Measurements from ENCODE around the gene TGFBR3L. TPM values are rescaled to one million over a fixed set of nuclear protein-coding genes. Genes with fewer than 3 reads are reported as not detected.

Gene TGFBR3L
- total RNA-seq, 1 experiment from 2014 or later = 9.8 TPM

DNA sequence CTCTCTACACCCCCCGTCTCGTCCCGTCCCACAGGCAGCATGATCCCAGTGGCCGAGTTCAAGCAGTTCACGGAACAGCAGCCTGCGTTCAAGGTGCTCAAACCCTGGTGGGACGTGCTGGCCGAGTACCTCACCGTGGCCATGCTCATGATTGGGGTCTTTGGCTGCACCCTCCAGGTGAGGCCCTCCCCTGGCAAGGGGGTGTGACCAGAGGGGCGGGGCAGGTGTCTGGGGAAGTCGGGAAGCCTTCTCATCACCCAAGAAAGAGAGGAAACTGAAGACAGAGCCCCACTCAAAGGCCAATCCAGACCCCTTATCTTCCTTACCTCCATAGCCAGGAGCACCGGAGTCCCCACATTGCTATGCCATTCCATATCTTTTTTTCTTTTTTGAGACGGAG is 19.1 kb upstream of the TGFBR3L start:
- H3K4me3 Mint-ChIP-seq (ENCODE audit: unreplicated experiment) = no peak overlapping the region
- no peaks in the 10 kb centered on the region for H3K36me3 ChIP-seq (ENCODE audit: control insufficient read depth, insufficient read depth, low read length)
- ChIA-PET POLR2A (no interaction called here), CTCF (no interaction called here)
- no peaks in the 10 kb centered on the region for H3K4me1 ChIP-seq
- H3K9me3 Mint-ChIP-seq (ENCODE audit: unreplicated experiment) = no peaks in the 10 kb centered on the region
- no TSS peak for BruUV-seq (replicated peaks)
- H3K27me3 Mint-ChIP-seq (ENCODE audit: insufficient read depth, unreplicated experiment) = no peaks in the 10 kb centered on the region
- H3K36me3 Mint-ChIP-seq (ENCODE audit: insufficient read depth, unreplicated experiment) = peaks cover 11% of the 10 kb centered on the region
- H3K4me3 ChIP-seq (ENCODE audit: low read depth, low read length) = no peak overlapping the region
- H3K4me1 Mint-ChIP-seq (ENCODE audit: low read depth, unreplicated experiment) = no peaks in the 10 kb centered on the region
- no peak overlapping the region for H3K27ac Mint-ChIP-seq (ENCODE audit: unreplicated experiment)
- TF ChIP-seq, protein P1, sequence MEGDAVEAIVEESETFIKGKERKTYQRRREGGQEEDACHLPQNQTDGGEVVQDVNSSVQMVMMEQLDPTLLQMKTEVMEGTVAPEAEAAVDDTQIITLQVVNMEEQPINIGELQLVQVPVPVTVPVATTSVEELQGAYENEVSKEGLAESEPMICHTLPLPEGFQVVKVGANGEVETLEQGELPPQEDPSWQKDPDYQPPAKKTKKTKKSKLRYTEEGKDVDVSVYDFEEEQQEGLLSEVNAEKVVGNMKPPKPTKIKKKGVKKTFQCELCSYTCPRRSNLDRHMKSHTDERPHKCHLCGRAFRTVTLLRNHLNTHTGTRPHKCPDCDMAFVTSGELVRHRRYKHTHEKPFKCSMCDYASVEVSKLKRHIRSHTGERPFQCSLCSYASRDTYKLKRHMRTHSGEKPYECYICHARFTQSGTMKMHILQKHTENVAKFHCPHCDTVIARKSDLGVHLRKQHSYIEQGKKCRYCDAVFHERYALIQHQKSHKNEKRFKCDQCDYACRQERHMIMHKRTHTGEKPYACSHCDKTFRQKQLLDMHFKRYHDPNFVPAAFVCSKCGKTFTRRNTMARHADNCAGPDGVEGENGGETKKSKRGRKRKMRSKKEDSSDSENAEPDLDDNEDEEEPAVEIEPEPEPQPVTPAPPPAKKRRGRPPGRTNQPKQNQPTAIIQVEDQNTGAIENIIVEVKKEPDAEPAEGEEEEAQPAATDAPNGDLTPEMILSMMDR (IDR thresholded peaks at IDR 0.05; ENCODE audit: insufficient read depth in 1 of 2, low read depth in 1 of 2, low read length in 1 of 2, severe bottlenecking in 1 of 2, unreplicated experiment in 1 of 2) = no peak
- intact Hi-C loops (cut with micrococcal nuclease; ENCODE audit: unreplicated experiment) = no loop called here
- H3K27me3 ChIP-seq (replicated peaks; ENCODE audit: control insufficient read depth, insufficient read depth, low read length) = no peaks in the 10 kb centered on the region
- no peak for DNase-seq
- H3K9me3 ChIP-seq = no peaks in the 10 kb centered on the region

DNA sequence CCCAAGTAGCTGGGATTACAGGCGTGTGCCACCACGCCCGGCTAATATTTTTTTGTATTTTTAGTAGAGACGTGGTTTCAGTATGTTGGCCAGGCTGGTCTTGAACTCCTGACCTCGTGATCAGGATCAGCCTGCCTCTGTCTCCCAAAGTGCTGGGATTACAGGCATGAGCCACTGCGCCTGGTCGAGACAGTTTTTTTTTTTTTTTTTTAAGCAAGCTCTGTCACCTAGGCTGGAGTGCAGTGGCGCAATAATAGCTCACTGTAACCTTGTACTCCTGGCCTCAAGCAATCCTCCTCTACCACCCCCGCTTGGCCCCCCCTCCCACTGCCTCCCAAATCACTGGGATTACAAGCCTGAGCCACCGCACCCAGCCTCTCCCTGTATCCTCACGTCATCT is 17.3 kb upstream of the TGFBR3L start:
- H3K4me3 Mint-ChIP-seq (ENCODE audit: unreplicated experiment) = no peak overlapping the region
- Histone ChIP-seq H3K36me3 (ENCODE audit: control insufficient read depth, insufficient read depth, low read length) (no peaks in the 10 kb centered on the region), H3K27me3 (replicated peaks; ENCODE audit: control insufficient read depth, insufficient read depth, low read length) (no peaks in the 10 kb centered on the region), H3K4me1 (no peaks in the 10 kb centered on the region), H3K9me3 (no peaks in the 10 kb centered on the region), H3K4me3 (ENCODE audit: low read depth, low read length) (no peak overlapping the region)
- ChIA-PET CTCF (no interaction called here), POLR2A (interaction anchor here (0.6 to 0.7 kb wide), 2 partner anchors 223 to 1461 kb away, joined by 3 read pairs; no protein-coding TSS in a partner anchor)
- H3K9me3 Mint-ChIP-seq (ENCODE audit: unreplicated experiment) = no peaks in the 10 kb centered on the region
- BruUV-seq (replicated peaks) = no TSS peak
- H3K27ac Mint-ChIP-seq (ENCODE audit: unreplicated experiment) = no peak overlapping the region
- intact Hi-C loops (cut with micrococcal nuclease; ENCODE audit: unreplicated experiment) = no loop called here
- DNase-seq = no peak
- H3K27me3 Mint-ChIP-seq (ENCODE audit: insufficient read depth, unreplicated experiment) = no peaks in the 10 kb centered on the region
- TF ChIP-seq, protein P1 (IDR thresholded peaks at IDR 0.05; ENCODE audit: insufficient read depth in 1 of 2, low read depth in 1 of 2, low read length in 1 of 2, severe bottlenecking in 1 of 2, unreplicated experiment in 1 of 2) = no peak
- no peaks in the 10 kb centered on the region for H3K4me1 Mint-ChIP-seq (ENCODE audit: low read depth, unreplicated experiment)
- peaks cover 11% of the 10 kb centered on the region for H3K36me3 Mint-ChIP-seq (ENCODE audit: insufficient read depth, unreplicated experiment)

DNA sequence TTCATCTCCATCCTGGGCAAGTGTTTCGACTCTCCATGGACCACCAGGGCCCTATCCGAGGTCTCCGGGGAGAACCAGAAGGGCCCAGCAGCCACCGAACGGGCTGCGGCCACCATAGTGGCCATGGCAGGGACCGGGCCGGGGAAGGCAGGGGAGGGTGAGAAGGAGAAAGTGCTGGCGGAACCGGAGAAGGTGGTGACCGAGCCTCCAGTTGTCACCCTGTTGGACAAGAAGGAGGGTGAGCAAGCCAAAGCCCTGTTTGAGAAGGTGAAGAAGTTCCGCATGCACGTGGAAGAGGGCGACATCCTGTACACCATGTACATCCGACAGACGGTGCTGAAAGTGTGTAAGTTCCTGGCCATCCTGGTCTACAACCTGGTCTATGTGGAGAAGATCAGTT is 15.7 kb upstream of the TGFBR3L start:
- no peaks in the 10 kb centered on the region for H3K9me3 Mint-ChIP-seq (ENCODE audit: unreplicated experiment)
- intact Hi-C loops (cut with micrococcal nuclease; ENCODE audit: unreplicated experiment) = no loop called here
- no peak overlapping the region for H3K27ac Mint-ChIP-seq (ENCODE audit: unreplicated experiment)
- H3K4me3 ChIP-seq (ENCODE audit: low read depth, low read length) = no peak overlapping the region
- no peaks in the 10 kb centered on the region for H3K9me3 ChIP-seq
- H3K36me3 Mint-ChIP-seq (ENCODE audit: insufficient read depth, unreplicated experiment) = peaks cover 22% of the 10 kb centered on the region
- TF ChIP-seq, protein P1 (IDR thresholded peaks at IDR 0.05; ENCODE audit: insufficient read depth in 1 of 2, low read depth in 1 of 2, low read length in 1 of 2, severe bottlenecking in 1 of 2, unreplicated experiment in 1 of 2) = no peak
- no peaks in the 10 kb centered on the region for H3K27me3 Mint-ChIP-seq (ENCODE audit: insufficient read depth, unreplicated experiment)
- no peaks in the 10 kb centered on the region for H3K27me3 ChIP-seq (replicated peaks; ENCODE audit: control insufficient read depth, insufficient read depth, low read length)
- POLR2A ChIA-PET = no interaction called here
- no peak for DNase-seq
- no TSS peak for BruUV-seq (replicated peaks)
- no peaks in the 10 kb centered on the region for H3K4me1 Mint-ChIP-seq (ENCODE audit: low read depth, unreplicated experiment)
- H3K4me3 Mint-ChIP-seq (ENCODE audit: unreplicated experiment) = no peak overlapping the region
- H3K4me1 ChIP-seq = 0 out of 2 replicates have a peak, but pooled peaks cover 4% of the 10 kb centered on the region
- CTCF ChIA-PET = interaction anchor here (0.7 kb wide), 1 partner anchor 30 kb away, joined by 3 read pairs; no protein-coding TSS in a partner anchor
- no peaks in the 10 kb centered on the region for H3K36me3 ChIP-seq (ENCODE audit: control insufficient read depth, insufficient read depth, low read length)
